Inflammatory macrophage (primary cell): ENCODE measurements around the gene ZNF629.

Experiments used
- DNase-seq, 2 donors: peaks; one replicate each; pipeline ENCODE4 v3.0.0-alpha.2; 2020 to 2022

The ZNF629 gene

GRCh38 chr16:30785126-30786106 lies 1.6 kb downstream of the ZNF629 start:
- no peak for DNase-seq

- no peak for DNase-seq
Measured at GRCh38 chr16:30784215-30784614, 2.8 kb downstream of the ZNF629 start.

GRCh38 chr16:30783280-30784109 lies 3.5 kb downstream of the ZNF629 start:
- DNase-seq: no peak

- no peak for DNase-seq
Measured at GRCh38 chr16:30782486-30783279, 4.3 kb downstream of the ZNF629 start.

GRCh38 chr16:30780549-30780948 lies 6.5 kb downstream of the ZNF629 start:
- no peak for DNase-seq

GRCh38 chr16:30780021-30780420 lies 7.0 kb downstream of the ZNF629 start:
- no peak for DNase-seq

- no peak for DNase-seq
Measured at GRCh38 chr16:30779596-30779995, 7.4 kb downstream of the ZNF629 start.

- no peak for DNase-seq
Measured at GRCh38 chr16:30778549-30779244, 8.3 kb downstream of the ZNF629 start.

- no peak for DNase-seq
Measured at GRCh38 chr16:30777591-30778297, 9.3 kb downstream of the ZNF629 start.

GRCh38 chr16:30775392-30776188 lies 11.4 kb downstream of the ZNF629 start:
- DNase-seq: peak; percentile 72 to 82

GRCh38 chr16:30775131-30775391 lies 11.9 kb downstream of the ZNF629 start:
- DNase-seq: no peak

GRCh38 chr16:30774367-30775130 lies 12.5 kb downstream of the ZNF629 start:
- DNase-seq: no peak

- DNase-seq: no peak
Measured at GRCh38 chr16:30773826-30774225, 13.2 kb downstream of the ZNF629 start.

GRCh38 chr16:30771726-30772125 lies 15.3 kb downstream of the ZNF629 start:
- DNase-seq: no peak

- DNase-seq: no peak
Measured at GRCh38 chr16:30769379-30770089, 17.5 kb downstream of the ZNF629 start.

GRCh38 chr16:30768583-30769181 lies 18.3 kb downstream of the ZNF629 start:
- no peak for DNase-seq

GRCh38 chr16:30767767-30768465 lies 19.1 kb downstream of the ZNF629 start:
- no peak for DNase-seq

- DNase-seq: no peak
Measured at GRCh38 chr16:30766933-30767284, 20.1 kb downstream of the ZNF629 start.
